Activated naive CD4-positive, alpha-beta T cell treated with anti-CD3 and anti-CD28 coated beads, Interleukin-2, amount 10 ng/mL, durations not matched to agents 7 days and 5 days (primary cell): ENCODE results near the gene TRIM59.
"Not testable (repeated sequence)": the region's sequence is repeated elsewhere in the genome, so short reads cannot be mapped to it uniquely, and the experiment has no call there.

ENCODE experiments used
- CTCF ChIA-PET: fragments of 350-600 bp; sonication (Branson Sonifier 250); formaldehyde crosslinking; loops from one replicate; lab custom pipeline; 2021; ENCODE audit warnings: antibody characterized with exemption; lab: Charles Lee
- DNase-seq: peaks from one replicate; pipeline ENCODE4 v3.0.0-alpha.2; 2020
- H3K27ac Mint-ChIP-seq: one replicate; pipeline ENCODE4 v1.8.0; 2021; ENCODE audit warnings: mild to moderate bottlenecking, moderate library complexity, mixed read lengths
- H3K27me3 Mint-ChIP-seq: one replicate; pipeline ENCODE4 v1.8.0; 2021; ENCODE audit warnings: mild to moderate bottlenecking, mixed read lengths
- H3K36me3 Mint-ChIP-seq: one replicate; pipeline ENCODE4 v1.8.0; 2021; ENCODE audit warnings: mixed read lengths
- H3K4me1 Mint-ChIP-seq: one replicate; pipeline ENCODE4 v1.8.0; 2021; ENCODE audit warnings: mixed read lengths
- H3K4me3 Mint-ChIP-seq: one replicate; pipeline ENCODE4 v1.8.0; 2021; ENCODE audit warnings: mild to moderate bottlenecking, moderate library complexity, mixed read lengths
- H3K9me3 Mint-ChIP-seq: one replicate; pipeline ENCODE4 v1.8.0; 2021; ENCODE audit warnings: mixed read lengths

TRIM59 gene

DNA sequence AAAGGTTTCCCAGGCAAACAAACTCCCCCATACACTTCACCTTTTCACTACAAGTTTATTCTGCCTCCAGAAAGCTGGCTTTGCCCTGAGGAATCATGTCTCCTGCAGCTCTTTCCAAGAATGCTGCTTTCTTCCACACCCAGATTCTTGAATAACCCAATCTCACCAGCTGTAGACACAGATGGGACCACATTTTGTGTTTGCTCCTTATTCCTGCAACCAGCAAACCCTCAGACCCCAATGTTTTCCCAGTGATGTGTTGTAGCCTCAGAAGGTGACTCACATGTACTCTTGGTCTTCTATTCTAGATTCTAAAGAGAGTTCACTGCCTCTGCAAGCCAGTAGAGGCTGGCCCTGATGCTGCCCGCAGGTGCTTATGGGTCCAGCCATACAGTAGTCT, 23.6 kb upstream of the TRIM59 start:
- H3K27ac Mint-ChIP-seq: no peak overlapping the region
- peaks cover 21% of the 10 kb centered on the region for H3K9me3 Mint-ChIP-seq
- H3K27me3 Mint-ChIP-seq: peaks cover 28% of the 10 kb centered on the region
- H3K36me3 Mint-ChIP-seq: no peaks in the 10 kb centered on the region
- H3K4me1 Mint-ChIP-seq: no peaks in the 10 kb centered on the region
- CTCF ChIA-PET: interaction anchor here (0.6 kb wide), 1 partner anchor 42 kb away, joined by 4 read pairs; no protein-coding TSS in a partner anchor
- DNase-seq: no peak
- H3K4me3 Mint-ChIP-seq: no peak overlapping the region

DNA sequence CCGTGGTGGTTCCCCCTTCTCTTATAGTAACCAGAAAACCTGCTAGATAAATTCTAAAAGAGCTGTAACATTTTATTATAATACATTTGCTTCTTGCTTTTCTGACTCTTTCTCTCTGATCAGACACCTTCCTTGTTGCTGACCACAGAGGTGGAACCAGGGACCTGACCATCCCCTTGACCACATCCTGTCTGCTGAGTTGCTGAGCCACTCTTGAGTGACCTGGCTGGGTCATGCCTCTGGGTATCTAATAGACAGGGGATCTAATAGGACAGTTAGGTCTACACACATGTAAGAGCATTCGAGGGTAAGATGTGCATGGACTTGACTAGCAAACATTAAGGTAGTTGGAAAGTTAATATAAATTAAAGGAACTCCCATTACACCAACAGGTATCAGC, 22.8 kb upstream of the TRIM59 start:
- Mint-ChIP-seq H3K27me3 (peaks cover 36% of the 10 kb centered on the region), H3K27ac (no peak overlapping the region), H3K4me3 (no peak overlapping the region), H3K9me3 (peaks cover 21% of the 10 kb centered on the region), H3K4me1 (no peaks in the 10 kb centered on the region), H3K36me3 (no peaks in the 10 kb centered on the region)
- CTCF ChIA-PET: no interaction called here
- no peak for DNase-seq

DNA sequence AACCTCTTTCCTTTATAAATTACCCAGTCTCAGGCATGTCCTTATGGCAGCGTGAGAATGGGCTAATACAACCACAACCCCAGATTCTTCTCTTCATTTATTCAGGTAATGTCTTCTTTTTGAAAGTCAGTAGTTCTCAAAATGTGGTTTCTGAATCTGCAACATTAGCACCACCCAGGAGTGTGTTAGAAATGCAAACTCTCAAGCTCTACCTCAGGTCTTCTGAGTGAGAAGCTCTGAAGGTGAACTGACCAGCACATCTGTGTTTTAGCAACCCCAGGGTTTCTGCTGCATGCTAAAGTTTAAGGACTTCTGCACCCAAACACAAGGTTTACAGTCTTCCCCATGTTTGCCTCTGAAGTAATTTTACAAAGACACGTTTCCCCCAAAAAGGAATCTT, 22.3 kb upstream of the TRIM59 start:
- no peaks in the 10 kb centered on the region for H3K36me3 Mint-ChIP-seq
- no peak overlapping the region for H3K27ac Mint-ChIP-seq
- no peaks in the 10 kb centered on the region for H3K4me1 Mint-ChIP-seq
- H3K9me3 Mint-ChIP-seq: peaks cover 21% of the 10 kb centered on the region
- DNase-seq: no peak
- H3K4me3 Mint-ChIP-seq: no peak overlapping the region
- H3K27me3 Mint-ChIP-seq: peaks cover 40% of the 10 kb centered on the region
- CTCF ChIA-PET: no interaction called here

DNA sequence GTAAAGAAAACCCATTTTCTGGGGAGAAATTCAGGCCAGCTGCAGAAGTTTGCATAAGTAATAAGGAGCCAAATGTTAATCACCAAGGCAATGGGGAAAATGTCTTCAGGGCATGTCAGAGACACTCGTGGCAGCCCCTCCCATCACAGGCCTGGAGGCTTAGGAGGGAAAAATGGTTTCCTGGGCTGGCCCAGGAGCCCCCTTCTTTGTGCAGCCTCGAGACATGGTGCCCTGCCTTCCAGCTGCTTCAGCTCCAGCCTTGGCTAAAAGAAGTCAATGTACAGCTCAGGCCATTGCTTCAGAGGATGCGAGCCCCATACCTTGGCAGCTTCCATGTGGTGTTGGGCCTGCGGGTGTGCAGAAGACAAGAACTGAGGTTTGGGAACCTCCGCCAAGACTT, 20.6 kb upstream of the TRIM59 start:
- Mint-ChIP-seq H3K4me3 (no peak overlapping the region), H3K27me3 (peaks cover 44% of the 10 kb centered on the region), H3K27ac (no peak overlapping the region), H3K4me1 (no peaks in the 10 kb centered on the region), H3K9me3 (peaks cover 21% of the 10 kb centered on the region), H3K36me3 (no peaks in the 10 kb centered on the region)
- CTCF ChIA-PET: no interaction called here
- DNase-seq: no peak

DNA sequence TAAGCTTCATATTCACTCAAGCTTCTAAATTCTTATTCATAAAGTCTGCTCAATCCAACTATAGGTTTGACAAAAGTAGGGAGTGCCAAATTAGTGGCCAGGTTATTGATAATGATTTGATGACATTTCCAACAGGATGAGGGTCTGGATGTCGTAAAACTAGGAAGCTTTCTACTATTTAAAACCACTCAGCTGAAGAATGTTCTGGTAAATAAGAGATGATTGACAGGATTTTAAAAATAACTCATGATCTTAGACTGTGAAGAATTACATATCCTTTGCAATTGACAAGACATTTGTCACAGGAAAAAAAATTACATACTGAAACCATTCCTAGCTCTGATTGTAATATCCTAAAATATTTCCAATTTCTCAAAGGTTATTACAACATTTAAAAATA, 15.4 kb upstream of the TRIM59 start:
- no peak overlapping the region for H3K4me3 Mint-ChIP-seq
- no peak for DNase-seq
- CTCF ChIA-PET: no interaction called here
- H3K36me3 Mint-ChIP-seq: no peaks in the 10 kb centered on the region
- H3K4me1 Mint-ChIP-seq: no peaks in the 10 kb centered on the region
- H3K9me3 Mint-ChIP-seq: peaks cover 10% of the 10 kb centered on the region
- peaks cover 48% of the 10 kb centered on the region for H3K27me3 Mint-ChIP-seq
- no peak overlapping the region for H3K27ac Mint-ChIP-seq

DNA sequence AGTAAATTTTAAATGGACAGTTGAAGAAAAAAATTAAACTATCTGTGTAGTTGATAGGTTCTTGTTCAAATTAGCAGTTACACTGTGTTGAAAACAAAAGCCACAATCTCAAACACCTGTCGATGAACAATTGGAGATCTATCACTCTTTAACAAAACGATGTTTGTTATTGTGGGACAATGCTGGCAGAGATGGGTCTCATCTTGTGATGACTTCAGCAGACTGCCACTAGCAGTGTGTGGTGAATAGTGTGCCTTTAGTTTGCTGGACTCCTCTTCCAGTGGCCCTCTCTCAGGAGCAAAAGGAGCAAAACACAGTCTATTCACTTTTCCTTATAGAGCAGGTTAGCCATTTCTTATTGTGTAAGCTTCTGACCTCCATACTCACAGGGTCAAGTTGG, 14.7 kb upstream of the TRIM59 start:
- H3K27ac Mint-ChIP-seq: no peak overlapping the region
- no peak overlapping the region for H3K4me3 Mint-ChIP-seq
- no peak for DNase-seq
- CTCF ChIA-PET: no interaction called here
- peaks cover 46% of the 10 kb centered on the region for H3K27me3 Mint-ChIP-seq
- no peaks in the 10 kb centered on the region for H3K4me1 Mint-ChIP-seq
- no peaks in the 10 kb centered on the region for H3K36me3 Mint-ChIP-seq
- H3K9me3 Mint-ChIP-seq: peaks cover 4% of the 10 kb centered on the region

DNA sequence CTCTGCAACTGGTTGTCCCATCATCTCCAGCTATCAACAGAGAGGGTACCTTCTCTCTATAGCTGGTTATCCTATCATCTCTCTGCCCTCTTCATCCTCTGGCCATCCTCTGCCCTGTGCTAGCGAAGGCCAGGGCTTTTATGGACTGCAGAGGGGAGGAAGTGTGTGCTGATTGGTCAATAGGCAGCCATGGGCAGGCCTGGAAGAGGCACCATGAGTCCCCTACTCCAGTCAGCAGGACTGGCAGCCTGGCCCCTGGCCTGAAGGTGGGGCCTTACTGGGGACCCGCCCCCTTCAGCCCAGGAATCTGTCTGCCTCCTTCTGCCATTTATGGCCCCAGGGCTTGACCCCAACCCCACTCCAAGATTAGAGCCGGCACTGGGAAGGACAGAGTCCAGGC, 10.4 kb upstream of the TRIM59 start:
- no peak overlapping the region for H3K27ac Mint-ChIP-seq
- H3K36me3 Mint-ChIP-seq: no peaks in the 10 kb centered on the region
- no peaks in the 10 kb centered on the region for H3K4me1 Mint-ChIP-seq
- H3K4me3 Mint-ChIP-seq: no peak overlapping the region
- H3K9me3 Mint-ChIP-seq: no peaks in the 10 kb centered on the region
- CTCF ChIA-PET: no interaction called here
- no peak for DNase-seq
- H3K27me3 Mint-ChIP-seq: peaks cover 31% of the 10 kb centered on the region

DNA sequence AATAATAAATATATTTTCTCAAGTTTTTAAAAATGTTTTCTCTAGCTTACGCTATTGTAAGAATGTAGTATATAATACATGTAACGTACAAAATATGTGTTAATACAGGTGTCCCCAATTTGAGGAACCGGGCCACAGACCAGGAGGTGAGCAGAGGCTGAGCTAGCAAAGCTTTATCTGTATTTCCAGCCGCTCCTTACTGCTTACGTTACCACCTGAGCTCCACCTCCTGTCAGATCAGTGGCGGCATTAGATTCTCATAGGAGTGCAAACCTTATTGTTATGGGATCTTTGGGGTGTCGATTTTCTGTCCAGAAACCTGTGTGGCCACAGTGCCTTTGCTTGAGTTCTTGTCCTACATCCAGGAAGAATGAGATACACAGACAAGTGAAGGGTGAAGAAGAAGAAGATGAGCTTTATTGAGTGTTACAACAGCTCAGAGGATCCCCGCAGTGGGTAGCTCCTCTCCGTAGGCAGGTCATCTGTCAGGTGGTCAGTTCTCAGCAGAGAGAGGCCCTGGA, 9.9 kb upstream of the TRIM59 start:
- Mint-ChIP-seq H3K36me3 (no peaks in the 10 kb centered on the region), H3K27ac (no peak overlapping the region), H3K9me3 (no peaks in the 10 kb centered on the region), H3K4me3 (no peak overlapping the region), H3K4me1 (no peaks in the 10 kb centered on the region), H3K27me3 (peaks cover 31% of the 10 kb centered on the region)
- CTCF ChIA-PET: no interaction called here
- DNase-seq: no peak

DNA sequence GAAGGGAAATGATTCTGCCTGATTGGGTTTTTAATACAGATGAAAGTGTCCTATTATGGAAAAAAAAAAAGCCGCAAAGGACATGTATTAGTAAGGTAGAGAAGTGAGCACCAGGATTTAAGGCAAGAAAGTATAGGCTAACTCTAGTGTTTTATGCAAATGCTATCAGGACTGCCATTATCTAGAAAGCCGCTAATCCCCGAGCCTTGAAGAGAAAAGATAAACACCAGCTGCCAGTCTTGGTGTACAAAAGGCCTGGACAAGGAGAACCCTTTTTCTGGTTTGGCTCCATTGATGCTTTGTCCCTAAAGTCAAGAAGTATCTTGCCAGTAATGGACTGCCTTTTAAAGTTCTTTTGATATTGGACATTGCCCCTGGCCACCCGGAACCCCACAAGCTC, 8.6 kb upstream of the TRIM59 start:
- H3K27ac Mint-ChIP-seq: no peak overlapping the region

DNA sequence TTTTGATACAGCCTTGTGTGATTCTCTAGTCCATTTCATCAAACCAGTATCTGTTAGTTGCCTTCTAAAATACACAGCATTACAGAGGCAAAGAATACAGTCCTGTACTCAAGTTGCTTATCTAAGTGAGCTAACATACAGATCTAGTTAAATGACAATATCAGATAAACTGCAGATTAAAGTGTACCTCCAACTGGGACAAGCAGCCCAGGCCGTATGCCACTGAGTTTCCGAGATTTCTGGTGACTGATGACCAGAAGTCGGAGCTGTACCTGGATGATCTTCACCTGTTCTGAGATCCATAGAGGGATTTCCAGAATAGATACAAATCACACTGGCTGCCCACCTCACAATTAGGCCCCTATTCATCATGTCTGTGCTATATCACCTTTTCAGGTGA, 6.3 kb upstream of the TRIM59 start:
- no peak for DNase-seq
- H3K4me1 Mint-ChIP-seq: peaks cover 4% of the 10 kb centered on the region
- H3K4me3 Mint-ChIP-seq: no peak overlapping the region
- peaks cover 29% of the 10 kb centered on the region for H3K27me3 Mint-ChIP-seq
- H3K36me3 Mint-ChIP-seq: no peaks in the 10 kb centered on the region
- CTCF ChIA-PET: no interaction called here
- peaks cover 1% of the 10 kb centered on the region for H3K9me3 Mint-ChIP-seq
- no peak overlapping the region for H3K27ac Mint-ChIP-seq

More for the DNA sequence above, 8.6 kb upstream of the TRIM59 start:
- Mint-ChIP-seq H3K4me1 (no peaks in the 10 kb centered on the region), H3K9me3 (no peaks in the 10 kb centered on the region), H3K4me3 (no peak overlapping the region), H3K36me3 (no peaks in the 10 kb centered on the region), H3K27me3 (peaks cover 34% of the 10 kb centered on the region)
- CTCF ChIA-PET: no interaction called here
- DNase-seq: no peak

DNA sequence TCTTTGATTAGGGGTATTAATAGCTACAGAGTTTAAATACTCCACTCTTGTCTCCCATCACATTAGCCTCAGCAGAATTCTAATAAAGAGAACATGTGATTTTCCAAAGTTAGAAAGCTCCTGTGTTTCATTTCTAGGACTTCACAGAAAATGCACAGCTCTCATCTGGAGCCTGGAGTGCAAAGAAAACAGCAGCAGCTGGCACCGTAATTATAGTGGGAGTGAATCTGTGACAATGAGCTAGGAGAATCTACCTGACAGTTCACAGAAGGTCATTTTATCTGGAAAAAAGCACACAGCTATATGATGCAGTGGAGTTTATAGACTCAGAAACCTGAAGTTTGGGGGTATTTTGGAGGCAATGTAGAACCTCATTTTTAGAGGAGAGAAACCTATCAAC, 5.4 kb upstream of the TRIM59 start:
- no peak for DNase-seq
- Mint-ChIP-seq H3K27ac (no peak overlapping the region), H3K9me3 (peaks cover 1% of the 10 kb centered on the region), H3K4me3 (no peak overlapping the region), H3K36me3 (peaks cover 7% of the 10 kb centered on the region), H3K27me3 (peaks cover 22% of the 10 kb centered on the region), H3K4me1 (peaks cover 13% of the 10 kb centered on the region)
- CTCF ChIA-PET: no interaction called here

DNA sequence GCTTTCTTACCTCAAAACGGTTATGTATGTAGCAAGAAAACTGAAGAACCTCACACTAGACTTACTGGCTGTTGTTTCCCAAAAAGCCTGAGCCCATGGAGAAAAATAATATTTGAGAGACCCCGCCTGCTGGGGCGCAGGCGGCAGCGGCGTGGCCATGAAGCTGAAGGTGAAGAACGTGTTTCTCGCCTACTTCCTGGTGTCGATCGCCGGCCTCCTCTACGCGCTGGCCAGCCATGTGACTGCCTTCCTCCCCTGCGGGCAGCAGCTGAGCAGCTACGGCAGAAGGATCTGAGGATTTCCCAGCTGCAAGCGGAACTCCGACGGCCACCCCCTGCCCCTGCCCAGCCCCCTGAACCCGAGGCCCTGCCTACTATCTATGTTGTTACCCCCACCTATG, 2.7 kb upstream of the TRIM59 start:
- Mint-ChIP-seq H3K4me1 (peaks cover 28% of the 10 kb centered on the region), H3K36me3 (peaks cover 13% of the 10 kb centered on the region), H3K27me3 (peaks cover 20% of the 10 kb centered on the region)
- H3K9me3 Mint-ChIP-seq, H3K4me3 Mint-ChIP-seq, DNase-seq, H3K27ac Mint-ChIP-seq, CTCF ChIA-PET: not testable (repeated sequence)

DNA sequence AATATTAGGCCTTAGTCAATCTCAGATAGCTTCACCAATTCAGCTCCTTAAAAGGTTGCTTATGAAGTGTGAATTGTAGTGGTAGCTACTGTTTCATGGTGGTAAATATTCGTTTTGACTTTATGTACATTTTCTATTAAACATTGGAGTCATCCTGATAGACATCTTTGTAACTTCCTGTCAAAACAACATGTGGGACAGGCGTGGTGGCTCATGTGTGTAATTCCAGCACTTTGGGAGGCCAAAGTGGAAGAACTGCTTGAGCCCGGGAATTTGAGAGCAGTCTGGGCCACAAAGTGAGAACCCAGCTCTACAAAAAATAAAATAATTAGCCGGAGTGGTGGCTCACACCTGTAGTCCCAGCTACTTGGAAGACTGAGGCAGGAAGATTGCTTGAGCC, 2.0 kb upstream of the TRIM59 start:
- no peak overlapping the region for H3K27ac Mint-ChIP-seq
- peaks cover 1% of the 10 kb centered on the region for H3K9me3 Mint-ChIP-seq
- peaks cover 20% of the 10 kb centered on the region for H3K27me3 Mint-ChIP-seq
- H3K4me3 Mint-ChIP-seq: no peak overlapping the region
- CTCF ChIA-PET: no interaction called here
- peaks cover 34% of the 10 kb centered on the region for H3K4me1 Mint-ChIP-seq
- DNase-seq: no peak
- H3K36me3 Mint-ChIP-seq: peaks cover 17% of the 10 kb centered on the region

DNA sequence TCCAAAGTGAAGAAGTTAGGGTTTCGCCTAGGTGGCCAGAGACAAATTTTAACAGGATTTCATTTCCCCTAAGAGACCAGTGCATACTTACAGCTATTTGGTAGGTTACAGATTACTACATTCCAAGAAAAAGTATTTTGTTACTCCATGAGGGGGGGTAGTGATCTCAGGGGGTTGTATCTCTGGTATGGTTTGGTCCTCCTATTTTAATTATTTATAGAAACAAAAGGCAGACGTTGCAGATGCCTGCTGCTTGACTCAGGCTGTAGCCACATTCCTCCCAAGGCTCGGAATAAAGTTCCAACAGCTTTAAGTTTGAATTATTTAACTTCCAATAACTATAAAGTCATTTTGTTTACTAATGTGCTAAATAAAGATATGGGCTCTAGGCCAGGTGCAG, 1.3 kb upstream of the TRIM59 start:
- CTCF ChIA-PET: no interaction called here
- DNase-seq: no peak

DNA sequence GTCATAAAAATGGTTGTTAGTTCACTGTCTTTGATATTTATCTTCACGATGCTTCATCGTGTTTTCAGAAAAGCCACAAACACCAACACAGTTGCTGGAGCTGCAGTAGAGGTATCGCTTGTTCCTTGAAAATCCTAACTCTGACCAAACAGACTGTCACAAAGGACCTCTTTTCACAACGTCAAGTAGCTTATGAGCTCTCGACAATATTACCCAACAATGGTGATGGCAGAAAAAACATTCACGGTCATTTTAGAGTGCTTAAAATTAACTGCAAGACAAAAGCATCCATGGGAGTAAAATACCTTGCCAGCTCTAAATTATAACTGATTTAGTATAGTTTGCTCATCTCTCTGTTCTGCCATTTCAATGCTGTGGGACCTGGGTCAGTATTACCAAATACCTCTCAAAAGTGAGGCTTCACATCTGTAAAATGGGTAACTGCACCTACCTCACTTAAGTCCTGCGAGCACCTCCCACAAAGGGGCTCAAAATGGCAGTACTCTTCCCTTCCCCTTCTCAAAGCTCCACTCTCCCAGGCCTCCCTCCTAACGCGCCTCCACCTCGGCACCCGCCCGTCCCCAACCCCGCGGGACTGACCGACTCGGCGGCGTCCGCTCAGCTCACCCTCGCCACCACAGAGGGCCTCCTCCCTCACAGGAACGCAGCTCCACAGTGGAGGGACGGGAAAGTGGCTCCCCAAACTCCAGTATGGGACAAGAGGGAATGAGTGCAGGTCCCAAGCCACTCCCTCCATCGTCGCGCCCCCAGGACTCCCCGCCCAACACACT, 546 bp downstream of the TRIM59 start:
- peak overlapping the region; percentile 99 for H3K27ac Mint-ChIP-seq
- peaks cover 1% of the 10 kb centered on the region for H3K9me3 Mint-ChIP-seq
- H3K36me3 Mint-ChIP-seq: peaks cover 34% of the 10 kb centered on the region
- peaks cover 52% of the 10 kb centered on the region for H3K4me1 Mint-ChIP-seq
- CTCF ChIA-PET: interaction anchor here (0.8 to 1.2 kb wide), 4 partner anchors 13 to 113 kb away, joined by 3 to 4 read pairs (median 4); partner anchors contain the start of gene SMC4
- peaks cover 16% of the 10 kb centered on the region for H3K27me3 Mint-ChIP-seq
- DNase-seq: no peak
- H3K4me3 Mint-ChIP-seq: peak overlapping the region; percentile 97

More for the DNA sequence above, 1.3 kb upstream of the TRIM59 start:
- peaks cover 40% of the 10 kb centered on the region for H3K4me1 Mint-ChIP-seq
- peak overlapping the region; percentile 97 for H3K4me3 Mint-ChIP-seq
- peaks cover 1% of the 10 kb centered on the region for H3K9me3 Mint-ChIP-seq
- H3K27ac Mint-ChIP-seq: peak overlapping the region; percentile 99
- H3K36me3 Mint-ChIP-seq: peaks cover 23% of the 10 kb centered on the region
- H3K27me3 Mint-ChIP-seq: peaks cover 17% of the 10 kb centered on the region
